ENCODE results near the gene GLG1.

GLG1 gene

DNA sequence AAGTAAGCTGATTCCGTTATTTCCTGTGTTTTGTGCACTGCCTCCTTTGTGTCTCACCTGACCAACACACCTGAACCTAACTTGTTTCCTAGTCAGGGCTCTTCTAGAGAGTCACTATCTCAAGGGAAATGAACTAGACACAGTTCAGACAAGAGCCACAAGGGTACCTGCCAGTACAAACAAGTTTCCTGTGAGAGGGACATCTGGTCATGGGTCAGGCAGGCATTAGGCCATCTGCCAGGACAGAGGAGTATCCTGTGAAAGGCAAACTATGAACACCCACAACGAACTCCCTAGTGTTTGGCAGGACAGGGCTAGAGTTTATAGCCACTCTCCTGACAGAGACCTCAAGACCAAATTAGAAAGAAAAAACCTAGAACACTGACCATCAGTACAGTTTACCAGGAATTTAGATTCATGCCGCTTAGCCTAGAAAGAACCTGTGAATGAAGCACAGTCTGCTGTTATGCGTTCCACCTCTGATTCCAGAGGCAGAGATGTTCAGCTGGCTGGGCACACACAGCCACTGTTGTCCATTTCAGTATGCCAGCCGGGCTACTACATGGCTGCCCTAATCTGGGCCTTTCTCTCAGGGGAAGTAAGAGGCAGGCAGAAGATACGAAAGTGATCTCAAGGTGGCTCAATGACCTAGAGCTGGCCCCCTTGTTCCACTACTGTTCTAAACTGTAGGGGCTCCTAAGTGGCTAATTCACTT is 20.7 kb upstream of the GLG1 start:
- no peak for DNase-seq (ENCODE audit: insufficient read length)
- TF ChIP-seq TAF1 (IDR thresholded peaks at IDR 0.05; ENCODE audit: borderline replicate concordance, low read depth, low read length) (no peak), POLR2A (IDR thresholded peaks at IDR 0.05; ENCODE audit: low read depth, low read length) (no peak), POLR2AphosphoS5 (IDR thresholded peaks at IDR 0.05; ENCODE audit: low read depth, low read length) (no peak)
- FAIRE-seq = peak; percentile 27

DNA sequence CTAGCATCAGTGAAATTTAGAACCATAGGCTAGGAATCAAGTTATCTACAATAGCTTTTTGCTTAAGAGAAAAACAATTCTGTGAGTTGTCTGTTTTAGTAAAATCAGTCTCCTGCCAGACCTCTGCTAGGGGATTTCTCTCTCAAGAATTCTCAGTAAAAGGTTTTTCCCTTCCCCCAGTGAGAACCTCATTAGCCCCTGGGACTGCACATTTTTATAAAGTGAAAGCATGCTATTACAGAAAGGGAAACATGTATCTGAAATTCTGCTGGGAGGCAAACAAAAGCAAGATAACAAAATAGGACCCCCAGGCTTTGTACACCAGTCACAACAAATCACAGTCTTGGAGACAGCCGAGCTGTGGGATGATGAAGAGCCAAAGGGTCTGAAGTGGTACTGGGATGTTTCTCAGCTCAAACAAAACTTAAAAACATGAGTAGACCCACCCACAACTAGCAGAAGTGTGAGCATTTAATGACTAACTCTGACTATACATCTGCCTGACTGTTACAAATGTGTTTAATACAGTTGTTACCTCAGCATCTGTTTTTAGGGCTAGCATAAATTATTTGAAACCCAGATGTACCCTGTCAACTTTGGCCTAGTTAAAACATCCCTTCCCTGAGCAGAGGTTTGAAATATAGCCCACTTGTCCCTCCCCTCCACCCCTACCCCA is 20.0 kb upstream of the GLG1 start:
- DNase-seq (ENCODE audit: insufficient read length) (no peak), FAIRE-seq (no peak)
- TF ChIP-seq POLR2AphosphoS5 (IDR thresholded peaks at IDR 0.05; ENCODE audit: low read depth, low read length) (no peak), TAF1 (IDR thresholded peaks at IDR 0.05; ENCODE audit: borderline replicate concordance, low read depth, low read length) (no peak), POLR2A (IDR thresholded peaks at IDR 0.05; ENCODE audit: low read depth, low read length) (no peak)

DNA sequence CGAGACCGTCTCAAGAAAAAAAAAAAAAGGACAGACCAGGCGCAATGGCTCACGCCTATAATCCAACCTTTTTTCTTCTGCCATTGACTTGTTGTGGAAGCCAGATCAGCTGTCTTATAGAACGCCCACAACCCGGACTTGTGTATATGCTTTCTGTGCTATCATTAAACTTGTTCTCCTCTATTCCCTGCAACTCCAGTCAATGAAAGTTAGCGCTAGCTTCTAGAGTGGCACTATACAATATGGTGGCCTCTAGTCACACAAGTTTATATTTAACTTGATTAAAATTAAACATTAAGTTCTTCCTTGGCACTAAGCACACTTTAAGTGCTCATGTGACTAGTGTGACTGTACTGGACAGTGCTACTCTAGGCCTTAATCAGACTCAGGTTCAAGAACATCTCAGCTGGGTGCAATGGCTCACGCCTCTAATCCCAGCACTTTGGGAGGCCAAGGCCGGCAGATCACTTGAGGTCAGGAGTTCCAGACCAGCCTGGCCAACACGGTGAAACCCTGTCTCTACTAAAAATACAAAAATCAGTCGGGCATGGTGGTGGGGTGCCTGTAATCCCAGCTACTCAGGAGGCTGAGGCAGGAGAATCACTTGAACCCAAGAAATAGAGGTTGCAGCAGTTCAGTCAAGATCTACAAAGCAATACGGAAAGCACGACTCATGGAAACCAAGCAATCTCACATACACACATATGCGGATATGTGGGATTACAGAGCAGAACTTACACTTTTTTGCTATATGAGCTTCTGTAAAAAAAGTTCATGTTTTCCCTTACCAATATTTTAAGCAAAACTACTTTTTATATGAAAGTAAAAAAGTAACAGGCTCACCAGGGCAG is 18.8 kb upstream of the GLG1 start:
- DNase-seq (ENCODE audit: insufficient read length) (no peak), FAIRE-seq (no peak)
- no peak for TF ChIP-seq POLR2A (IDR thresholded peaks at IDR 0.05; ENCODE audit: low read depth, low read length)
- TF ChIP-seq TAF1 (IDR thresholded peaks at IDR 0.05; ENCODE audit: borderline replicate concordance, low read depth, low read length) = no peak
- TF ChIP-seq POLR2AphosphoS5 (IDR thresholded peaks at IDR 0.05; ENCODE audit: low read depth, low read length) = no peak

DNA sequence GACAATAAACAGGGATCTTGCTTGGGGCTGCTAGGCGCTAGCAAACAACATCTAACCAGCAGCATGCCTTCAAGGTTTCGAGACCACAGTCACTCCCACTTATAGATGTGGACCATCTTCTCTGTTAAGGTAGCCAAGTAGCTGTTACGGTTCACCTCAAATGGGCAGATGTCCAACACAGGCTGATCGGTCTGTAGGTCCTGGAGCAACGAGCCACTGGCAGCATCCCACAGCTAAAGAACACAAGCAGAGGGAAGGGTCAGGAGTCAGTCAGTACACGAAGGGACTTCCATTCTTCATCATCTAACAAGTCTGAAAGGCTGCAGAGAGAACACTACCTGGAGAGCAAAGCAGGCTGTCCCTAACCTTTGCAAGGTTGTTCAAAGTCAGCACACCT is 16.9 kb upstream of the GLG1 start:
- DNase-seq (ENCODE audit: insufficient read length) (no peak), FAIRE-seq (no peak)
- TF ChIP-seq POLR2A (IDR thresholded peaks at IDR 0.05; ENCODE audit: low read depth, low read length) (no peak), TAF1 (IDR thresholded peaks at IDR 0.05; ENCODE audit: borderline replicate concordance, low read depth, low read length) (no peak), POLR2AphosphoS5 (IDR thresholded peaks at IDR 0.05; ENCODE audit: low read depth, low read length) (no peak)

DNA sequence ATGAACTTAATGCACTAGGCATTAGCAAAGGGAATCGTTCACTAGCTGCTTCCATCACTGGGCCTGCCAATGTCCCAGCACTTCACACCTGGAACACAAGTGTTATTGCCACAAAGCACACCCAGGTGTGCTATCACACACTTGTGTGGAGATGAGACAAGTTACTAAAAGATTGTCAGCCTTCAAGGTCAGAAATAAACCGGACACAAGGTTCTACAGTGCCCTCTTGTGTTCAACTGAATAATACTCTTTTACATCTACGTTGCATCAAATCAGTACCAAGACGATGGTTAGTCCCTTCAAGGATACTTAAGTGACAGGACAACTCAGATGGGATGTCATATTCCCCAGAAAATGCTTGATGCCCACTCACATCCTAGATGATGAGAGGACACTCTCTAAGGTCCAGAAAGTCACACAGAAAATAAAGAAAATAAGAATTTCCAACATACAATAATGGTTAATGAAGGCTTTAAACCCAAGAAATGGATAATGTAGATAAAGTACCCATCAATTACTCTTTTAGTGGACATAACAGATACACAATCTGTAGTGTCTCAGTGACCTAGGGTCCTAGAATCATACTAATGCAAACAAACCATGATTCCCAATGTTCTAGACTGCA is 16.4 kb upstream of the GLG1 start:
- TF ChIP-seq POLR2A (IDR thresholded peaks at IDR 0.05; ENCODE audit: low read depth, low read length) (no peak), TAF1 (IDR thresholded peaks at IDR 0.05; ENCODE audit: borderline replicate concordance, low read depth, low read length) (no peak), POLR2AphosphoS5 (IDR thresholded peaks at IDR 0.05; ENCODE audit: low read depth, low read length) (no peak)
- FAIRE-seq = peak; percentile 14
- no peak for DNase-seq (ENCODE audit: insufficient read length)

DNA sequence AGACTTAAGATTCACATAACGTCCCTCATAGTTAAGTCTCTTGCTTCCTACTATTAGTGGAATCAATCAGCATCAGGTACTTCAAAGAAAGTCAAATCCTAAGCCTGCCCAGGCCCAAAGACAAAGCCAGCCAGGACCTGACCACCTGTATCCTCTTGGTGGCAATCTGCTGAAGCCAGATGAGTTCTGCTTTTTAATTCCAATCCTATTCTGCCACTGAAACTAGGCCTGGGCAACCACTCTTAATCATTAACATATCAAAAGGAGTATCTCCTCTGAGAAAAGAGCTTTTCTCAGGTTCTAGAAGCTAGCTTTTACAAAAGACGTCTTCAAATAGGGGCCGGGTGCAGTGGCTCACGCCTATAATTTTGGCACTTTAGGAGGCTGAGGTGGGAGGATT is 15.1 kb upstream of the GLG1 start:
- FAIRE-seq (no peak), DNase-seq (ENCODE audit: insufficient read length) (no peak)
- TF ChIP-seq POLR2A (IDR thresholded peaks at IDR 0.05; ENCODE audit: low read depth, low read length) = no peak
- no peak for TF ChIP-seq POLR2AphosphoS5 (IDR thresholded peaks at IDR 0.05; ENCODE audit: low read depth, low read length)
- TF ChIP-seq TAF1 (IDR thresholded peaks at IDR 0.05; ENCODE audit: borderline replicate concordance, low read depth, low read length) = no peak

DNA sequence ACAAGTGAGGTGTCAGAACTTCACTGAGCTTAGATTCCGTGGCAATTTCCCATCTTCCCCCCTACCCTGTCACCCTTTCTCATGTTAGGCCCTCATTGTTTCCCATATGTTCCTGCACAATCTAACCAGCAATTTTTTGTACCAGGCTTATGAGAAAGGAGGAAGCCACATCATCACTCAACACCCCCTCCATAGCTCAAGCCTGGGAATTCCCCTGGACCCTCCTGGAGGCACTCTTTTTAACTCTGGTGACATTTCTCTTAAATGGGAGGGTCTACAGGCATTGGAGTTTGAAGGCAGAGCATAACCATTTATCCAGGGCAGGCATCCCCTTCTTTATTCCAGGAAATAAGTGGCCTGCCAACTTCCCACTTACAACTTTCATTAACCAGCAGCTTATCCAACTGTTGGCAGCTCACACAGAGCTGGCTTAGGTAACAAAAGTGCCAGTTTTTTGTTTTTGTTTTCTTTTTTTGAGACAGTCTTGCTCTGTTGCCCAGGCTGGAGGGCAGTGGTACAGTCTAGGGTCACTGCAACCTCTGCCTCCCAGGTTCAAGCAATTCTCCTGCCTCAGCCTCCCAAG is 10.4 kb upstream of the GLG1 start:
- no peak for DNase-seq (ENCODE audit: insufficient read length)
- no peak for FAIRE-seq
- TF ChIP-seq TAF1 (IDR thresholded peaks at IDR 0.05; ENCODE audit: borderline replicate concordance, low read depth, low read length) = no peak
- no peak for TF ChIP-seq POLR2AphosphoS5 (IDR thresholded peaks at IDR 0.05; ENCODE audit: low read depth, low read length)
- no peak for TF ChIP-seq POLR2A (IDR thresholded peaks at IDR 0.05; ENCODE audit: low read depth, low read length)

DNA sequence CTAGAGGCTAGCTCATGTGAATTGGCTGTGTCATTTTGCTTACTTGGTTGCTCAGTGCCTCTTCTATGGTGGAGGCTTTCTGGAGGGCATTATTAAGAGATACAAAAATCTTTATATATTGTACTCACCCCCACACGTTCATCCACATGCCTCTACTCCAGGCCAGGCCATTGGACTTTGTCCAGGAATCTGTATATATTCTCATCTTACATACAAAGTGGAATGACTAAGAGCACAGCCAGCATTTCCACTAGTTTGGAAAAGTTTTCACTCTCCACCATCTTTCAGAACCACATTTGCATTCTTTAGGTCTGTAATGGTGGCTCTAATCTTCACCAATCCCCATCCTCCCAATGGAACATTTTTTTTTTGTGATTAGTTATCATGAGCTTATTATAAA is 4.8 kb upstream of the GLG1 start:
- no peak for DNase-seq (ENCODE audit: insufficient read length)
- FAIRE-seq = no peak
- TF ChIP-seq POLR2AphosphoS5 (IDR thresholded peaks at IDR 0.05; ENCODE audit: low read depth, low read length) (no peak), TAF1 (IDR thresholded peaks at IDR 0.05; ENCODE audit: borderline replicate concordance, low read depth, low read length) (no peak), POLR2A (IDR thresholded peaks at IDR 0.05; ENCODE audit: low read depth, low read length) (no peak)

DNA sequence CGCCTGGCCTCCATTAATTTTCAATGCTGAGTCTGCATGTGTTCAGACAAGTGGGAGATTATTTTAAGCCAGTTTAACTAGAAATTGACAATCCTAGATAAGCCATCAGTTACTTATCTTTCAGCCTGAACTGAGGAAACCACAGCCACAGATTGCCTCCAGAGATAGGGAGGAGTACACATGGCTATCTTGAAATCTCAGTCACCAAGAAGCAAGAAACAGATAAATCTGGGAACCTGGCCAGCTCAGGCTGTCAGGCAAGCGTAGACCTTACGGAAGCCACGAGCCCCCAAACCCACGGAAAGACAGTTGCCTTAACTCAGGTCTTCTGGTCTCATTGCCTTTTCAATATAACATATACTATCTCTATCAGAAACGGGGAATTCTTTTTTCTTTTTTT is 2.0 kb upstream of the GLG1 start:
- TF ChIP-seq POLR2A (IDR thresholded peaks at IDR 0.05; ENCODE audit: low read depth, low read length) = no peak
- DNase-seq (ENCODE audit: insufficient read length) = no peak
- FAIRE-seq = no peak

DNA sequence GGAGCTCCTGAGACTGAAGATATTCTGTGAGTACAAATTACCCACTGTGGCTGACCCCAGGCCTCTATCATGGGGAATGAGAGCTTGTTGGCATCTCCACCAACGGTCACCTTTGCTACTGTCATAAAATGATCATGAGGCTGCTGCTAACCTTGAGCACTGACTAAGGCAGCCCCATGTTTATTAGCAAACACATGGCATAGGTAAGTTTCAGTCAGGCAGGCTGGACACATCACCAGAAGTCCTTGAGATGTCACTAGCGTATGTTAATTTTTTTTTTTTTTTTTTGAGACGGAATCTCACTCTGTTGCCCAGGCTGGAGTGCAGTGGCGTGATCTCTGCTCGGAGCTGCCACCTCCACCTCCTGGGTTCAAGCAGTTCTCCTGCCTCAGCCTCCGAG is 1.5 kb upstream of the GLG1 start:
- FAIRE-seq (no peak), DNase-seq (ENCODE audit: insufficient read length) (no peak)
- TF ChIP-seq POLR2A (IDR thresholded peaks at IDR 0.05; ENCODE audit: low read depth, low read length) = no peak
- TF ChIP-seq POLR2AphosphoS5 (IDR thresholded peaks at IDR 0.05; ENCODE audit: low read depth, low read length) = no peak
- TF ChIP-seq TAF1 (IDR thresholded peaks at IDR 0.05; ENCODE audit: borderline replicate concordance, low read depth, low read length) = no peak

DNA sequence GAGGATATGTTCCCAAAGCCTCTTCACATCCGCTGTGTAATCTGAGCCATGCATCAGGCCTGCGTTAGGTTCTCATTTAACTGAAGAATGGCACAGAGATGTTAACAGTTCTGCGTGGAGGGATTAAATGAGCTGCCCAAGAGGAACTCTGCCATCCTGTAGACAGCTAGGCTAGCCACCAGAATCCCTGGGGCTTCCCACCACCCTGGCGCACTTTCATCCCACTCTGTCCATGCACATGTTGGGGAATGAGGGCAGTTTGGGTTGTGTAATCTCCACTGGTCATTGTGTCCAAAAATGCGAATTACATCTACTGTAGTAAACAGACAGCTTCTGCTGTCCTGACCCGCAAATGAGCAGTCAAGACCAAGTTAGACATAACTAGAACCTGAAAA is 1.0 kb upstream of the GLG1 start:
- DNase-seq (ENCODE audit: insufficient read length) (no peak), FAIRE-seq (no peak)
- no peak for TF ChIP-seq TAF1 (IDR thresholded peaks at IDR 0.05; ENCODE audit: borderline replicate concordance, low read depth, low read length)
- TF ChIP-seq POLR2AphosphoS5 (IDR thresholded peaks at IDR 0.05; ENCODE audit: low read depth, low read length) = no peak
- TF ChIP-seq POLR2A (IDR thresholded peaks at IDR 0.05; ENCODE audit: low read depth, low read length) = no peak
